ENCODE results near the gene CD160.
"Not testable (repeated sequence)": the region's sequence is repeated elsewhere in the genome, so short reads cannot be mapped to it uniquely, and the experiment has no call there.

CD160 gene, protein sequence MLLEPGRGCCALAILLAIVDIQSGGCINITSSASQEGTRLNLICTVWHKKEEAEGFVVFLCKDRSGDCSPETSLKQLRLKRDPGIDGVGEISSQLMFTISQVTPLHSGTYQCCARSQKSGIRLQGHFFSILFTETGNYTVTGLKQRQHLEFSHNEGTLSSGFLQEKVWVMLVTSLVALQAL

DNA sequence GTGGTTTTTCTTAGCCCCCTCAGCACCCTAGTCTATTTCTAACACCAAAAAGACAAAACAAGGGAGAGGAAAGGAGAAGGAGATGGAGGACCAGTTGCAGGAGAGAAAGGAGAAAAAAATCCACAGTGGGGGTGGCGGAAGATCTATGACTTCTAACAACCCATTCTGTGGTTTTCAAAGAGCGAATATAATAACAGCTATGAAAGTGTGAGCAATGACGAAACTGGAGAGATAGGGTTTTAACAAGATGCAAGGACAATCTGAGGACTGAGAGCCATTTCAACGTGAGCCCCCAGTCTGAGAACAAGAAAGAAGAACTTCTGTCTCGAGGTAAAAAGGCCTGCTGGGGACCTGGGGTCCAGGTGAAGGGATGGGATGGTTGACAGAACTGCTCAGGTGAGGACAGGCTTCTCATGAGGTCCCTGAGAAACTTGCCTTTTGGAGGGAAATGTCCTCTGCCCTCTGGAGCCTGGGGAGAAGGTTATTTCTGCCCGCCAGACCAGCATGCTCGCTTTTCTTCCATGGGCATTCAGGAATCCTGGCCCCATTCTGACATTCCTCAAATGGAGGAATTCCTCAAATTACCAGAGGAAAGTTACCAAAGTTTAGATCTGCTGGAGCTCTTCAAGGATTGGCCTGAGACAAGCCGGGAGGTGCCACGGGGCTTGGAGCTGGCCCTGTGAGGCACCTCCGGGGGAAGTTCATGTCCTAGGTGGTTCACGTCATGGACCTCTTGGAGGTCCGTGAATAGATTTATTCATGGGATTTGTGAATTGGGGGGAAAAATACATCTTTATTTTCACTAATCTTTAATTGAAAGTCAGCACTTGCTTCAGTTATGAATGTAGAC lies at the start of gene CD160:
TSS of gene CD160 (plus strand) at position 270 of the 850 bp plus-strand sequence. CDS start 8,829 bp downstream, outside the sequence.
- TF ChIP-seq, protein P1, sequence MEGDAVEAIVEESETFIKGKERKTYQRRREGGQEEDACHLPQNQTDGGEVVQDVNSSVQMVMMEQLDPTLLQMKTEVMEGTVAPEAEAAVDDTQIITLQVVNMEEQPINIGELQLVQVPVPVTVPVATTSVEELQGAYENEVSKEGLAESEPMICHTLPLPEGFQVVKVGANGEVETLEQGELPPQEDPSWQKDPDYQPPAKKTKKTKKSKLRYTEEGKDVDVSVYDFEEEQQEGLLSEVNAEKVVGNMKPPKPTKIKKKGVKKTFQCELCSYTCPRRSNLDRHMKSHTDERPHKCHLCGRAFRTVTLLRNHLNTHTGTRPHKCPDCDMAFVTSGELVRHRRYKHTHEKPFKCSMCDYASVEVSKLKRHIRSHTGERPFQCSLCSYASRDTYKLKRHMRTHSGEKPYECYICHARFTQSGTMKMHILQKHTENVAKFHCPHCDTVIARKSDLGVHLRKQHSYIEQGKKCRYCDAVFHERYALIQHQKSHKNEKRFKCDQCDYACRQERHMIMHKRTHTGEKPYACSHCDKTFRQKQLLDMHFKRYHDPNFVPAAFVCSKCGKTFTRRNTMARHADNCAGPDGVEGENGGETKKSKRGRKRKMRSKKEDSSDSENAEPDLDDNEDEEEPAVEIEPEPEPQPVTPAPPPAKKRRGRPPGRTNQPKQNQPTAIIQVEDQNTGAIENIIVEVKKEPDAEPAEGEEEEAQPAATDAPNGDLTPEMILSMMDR (IDR thresholded peaks at IDR 0.05; ENCODE audit: low read depth, low read length, missing control alignments), result no peak
- in situ Hi-C loops (cut with HindIII; ENCODE audit: low sequenced_read_pairs), result no loop called here
- DNase-seq (ENCODE audit: low read depth), result no peak
- H3K4me3 ChIP-seq (ENCODE audit: low read depth, low read length), result no peak within 1 kb of the TSS

DNA sequence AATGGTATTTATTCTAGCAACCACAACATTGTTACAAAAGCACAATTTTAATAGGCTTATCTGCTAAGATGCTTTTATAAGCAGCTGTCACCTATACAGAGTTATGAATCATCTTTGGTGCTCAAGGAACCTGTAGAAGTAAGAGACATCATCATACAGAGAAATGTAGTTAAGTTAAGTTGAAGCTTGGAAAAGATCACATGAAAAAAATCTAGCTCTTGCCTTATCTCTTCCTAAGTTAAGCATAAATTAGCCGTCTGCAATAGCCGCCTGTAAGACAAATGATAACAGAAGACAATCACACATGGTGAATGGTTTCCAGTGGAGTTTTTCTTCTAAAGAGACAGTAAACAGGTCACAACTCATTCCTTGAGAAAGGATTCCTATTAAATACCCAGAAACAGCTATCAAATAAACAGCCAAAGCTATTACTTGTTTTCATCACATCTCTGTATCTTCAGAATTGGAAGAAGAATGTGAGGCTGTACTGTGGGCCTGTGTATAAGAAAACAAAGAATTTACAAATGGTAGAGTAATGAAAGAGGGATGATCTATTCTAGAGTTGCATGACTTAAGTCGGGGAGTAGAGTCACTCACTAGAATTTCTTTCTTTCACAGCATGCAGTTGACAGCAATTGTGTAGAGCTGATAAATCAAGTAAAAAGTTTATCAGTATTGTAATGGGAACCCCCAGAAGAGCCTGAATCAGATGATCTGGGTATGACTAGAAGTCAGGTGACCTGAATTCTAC lies 48.1 kb upstream of the CD160 start:
- in situ Hi-C loops (cut with HindIII; ENCODE audit: low sequenced_read_pairs); DNase-seq (ENCODE audit: low read depth); H3K4me3 ChIP-seq (ENCODE audit: low read depth, low read length): not testable (repeated sequence)

DNA sequence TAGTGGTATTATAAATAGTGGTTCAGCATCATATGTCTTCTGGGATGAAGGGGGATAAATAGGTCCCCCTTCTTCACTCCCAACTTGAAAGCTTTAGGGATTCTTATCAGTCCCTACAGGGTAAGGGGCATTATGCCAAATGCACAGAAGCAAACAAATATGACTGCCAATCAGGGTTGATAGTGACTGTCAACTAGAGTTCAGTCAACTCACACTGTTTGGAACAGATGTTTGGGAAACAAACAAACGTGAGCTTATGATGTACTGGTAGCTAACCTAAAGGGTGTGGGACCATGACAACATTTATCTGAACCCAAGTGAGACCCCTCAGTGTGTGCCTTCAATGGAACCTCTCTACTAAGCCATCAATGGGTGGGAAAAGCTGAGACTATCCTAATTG lies 46.1 kb upstream of the CD160 start:
- H3K4me3 ChIP-seq (ENCODE audit: low read depth, low read length); DNase-seq (ENCODE audit: low read depth); in situ Hi-C loops (cut with HindIII; ENCODE audit: low sequenced_read_pairs): not testable (repeated sequence)

DNA sequence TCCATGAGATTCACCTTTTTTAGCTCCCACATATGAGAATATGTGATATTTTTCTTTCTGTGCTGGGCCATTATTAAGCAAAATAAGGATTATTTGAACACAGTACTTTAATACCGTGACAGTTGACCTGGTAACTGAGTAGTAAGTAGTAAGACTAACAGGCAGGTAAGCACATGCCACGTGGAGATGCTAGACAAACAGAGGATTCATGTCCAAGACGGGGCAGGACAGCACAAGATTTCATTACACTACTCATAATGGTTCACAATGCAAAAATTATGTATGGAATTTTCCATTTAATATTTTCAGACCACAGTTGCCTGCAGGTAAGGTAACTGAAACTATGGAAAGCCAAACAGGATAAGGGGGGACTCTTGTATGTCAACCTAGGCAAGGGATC lies 34.4 kb upstream of the CD160 start:
- in situ Hi-C loops (cut with HindIII; ENCODE audit: low sequenced_read_pairs); DNase-seq (ENCODE audit: low read depth); H3K4me3 ChIP-seq (ENCODE audit: low read depth, low read length): not testable (repeated sequence)

DNA sequence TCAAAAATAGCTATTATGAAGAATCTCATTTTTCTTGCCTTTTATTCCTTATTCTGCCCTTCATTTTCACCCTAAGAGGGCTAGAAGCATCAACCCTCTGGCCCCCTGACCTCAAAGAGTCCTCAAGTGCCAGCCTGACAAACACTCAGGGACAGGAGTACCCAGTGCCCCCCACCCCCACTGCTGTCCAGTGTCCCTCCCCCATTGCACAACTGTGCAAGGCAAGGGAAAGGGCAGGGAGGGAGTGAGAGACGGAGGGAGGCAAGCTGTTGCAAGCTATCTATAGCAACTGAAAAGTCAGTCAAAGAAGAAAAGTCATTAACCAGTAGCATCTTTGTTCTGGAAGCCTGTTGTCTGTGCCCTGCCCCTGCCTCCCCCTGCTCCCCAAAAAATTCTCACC lies 33.2 kb upstream of the CD160 start:
- H3K4me3 ChIP-seq (ENCODE audit: low read depth, low read length); in situ Hi-C loops (cut with HindIII; ENCODE audit: low sequenced_read_pairs); DNase-seq (ENCODE audit: low read depth): not testable (repeated sequence)

DNA sequence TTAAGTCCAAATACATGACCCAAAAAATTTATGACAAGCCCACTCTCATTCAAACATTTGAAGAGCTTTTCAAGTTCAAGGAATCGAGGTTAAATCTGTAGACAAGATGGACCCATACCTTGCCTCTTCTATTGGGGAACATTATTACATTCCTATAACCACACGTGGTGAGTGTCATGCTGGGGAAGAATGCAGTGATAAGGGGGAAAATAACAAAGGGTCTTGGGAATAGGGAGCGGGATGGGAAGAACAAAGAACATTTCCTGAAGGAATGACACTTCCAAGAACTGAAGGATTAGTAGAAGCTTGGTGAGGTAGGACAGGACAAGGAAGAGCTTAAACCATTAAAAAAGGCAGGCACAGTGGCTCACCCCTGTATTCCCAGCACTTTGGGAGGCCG lies 31.0 kb upstream of the CD160 start:
- in situ Hi-C loops (cut with HindIII; ENCODE audit: low sequenced_read_pairs), result no loop called here
- TF ChIP-seq, protein P1 (IDR thresholded peaks at IDR 0.05; ENCODE audit: low read depth, low read length, missing control alignments), result no peak
- no peak overlapping the region for H3K4me3 ChIP-seq (ENCODE audit: low read depth, low read length)
- no peak for DNase-seq (ENCODE audit: low read depth)

DNA sequence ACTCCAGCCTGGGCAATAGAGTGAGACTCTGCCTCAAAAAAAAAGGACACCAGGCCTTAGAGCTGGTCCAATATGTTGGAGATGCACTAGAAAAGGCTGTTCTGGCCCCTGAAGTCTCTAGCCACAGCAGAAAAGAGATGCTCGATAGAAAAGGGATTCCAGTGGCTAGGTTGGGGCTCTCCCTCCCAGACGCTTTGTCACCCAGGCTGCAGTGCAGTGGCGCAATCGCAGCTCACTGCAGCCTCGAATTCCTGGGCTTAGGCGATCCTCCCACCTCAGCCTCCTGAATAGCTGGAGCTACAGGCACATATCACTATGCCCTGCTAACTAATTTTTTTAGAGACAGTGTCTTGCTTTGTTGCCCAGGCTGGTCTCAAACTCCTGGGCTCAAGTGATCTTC lies 30.4 kb upstream of the CD160 start:
- in situ Hi-C loops (cut with HindIII; ENCODE audit: low sequenced_read_pairs), result no loop called here
- TF ChIP-seq, protein P1 (IDR thresholded peaks at IDR 0.05; ENCODE audit: low read depth, low read length, missing control alignments), result no peak
- no peak overlapping the region for H3K4me3 ChIP-seq (ENCODE audit: low read depth, low read length)
- DNase-seq (ENCODE audit: low read depth), result no peak

DNA sequence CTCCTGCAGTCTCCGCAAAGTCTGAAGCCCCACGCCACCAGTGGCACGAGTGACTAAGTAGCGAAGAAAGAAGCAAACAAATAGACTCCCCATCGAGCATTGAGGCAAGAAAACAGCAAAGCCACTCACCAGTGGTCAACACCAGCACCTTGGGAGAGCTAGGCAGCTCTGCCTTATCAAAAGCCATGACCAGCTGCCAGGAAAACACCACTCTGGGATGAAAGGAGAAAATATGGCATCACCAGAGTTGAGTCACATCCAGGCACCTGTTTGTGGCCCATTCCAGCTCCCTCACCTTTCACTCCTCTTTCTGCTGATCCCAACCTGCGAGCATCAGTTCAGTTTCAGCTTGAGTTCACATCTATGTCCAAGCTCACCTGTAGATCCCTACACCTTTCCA lies 29.4 kb upstream of the CD160 start:
- in situ Hi-C loops (cut with HindIII; ENCODE audit: low sequenced_read_pairs), result no loop called here
- TF ChIP-seq, protein P1 (IDR thresholded peaks at IDR 0.05; ENCODE audit: low read depth, low read length, missing control alignments), result no peak
- DNase-seq (ENCODE audit: low read depth), result no peak
- H3K4me3 ChIP-seq (ENCODE audit: low read depth, low read length), result no peak overlapping the region

Measured in astrocyte of the cerebellum (primary cell).